ENCODE data around the gene COL12A1.

DNA sequence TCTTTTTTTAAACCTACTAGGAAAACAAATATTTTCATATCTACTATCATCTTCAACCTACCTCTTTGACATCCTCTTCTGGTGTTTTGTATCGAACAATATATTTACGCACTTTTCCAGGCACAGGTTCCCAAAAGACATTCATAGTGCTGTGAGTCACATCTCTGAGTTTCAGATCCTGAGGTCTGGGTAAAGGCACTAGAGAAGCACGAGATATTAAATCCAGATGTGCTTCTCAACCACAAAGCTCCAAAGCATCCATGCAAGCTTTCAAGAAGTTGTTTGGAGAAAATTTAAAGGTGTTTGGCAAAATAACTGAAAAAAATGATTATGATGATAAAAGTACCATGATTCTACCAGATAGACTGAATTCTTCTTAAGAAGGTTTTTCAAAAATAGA is 62.7 kb downstream of the COL12A1 start:
- TF ChIP-seq CTCF (IDR thresholded peaks at IDR 0.05 in 2 of 3, conservative IDR thresholded peaks at IDR 0.05 in 1 of 3; ENCODE audit: insufficient read depth in 2 of 3, low read depth in 1 of 3, low read length in 3 of 3) (no peak), HDAC2 (IDR thresholded peaks at IDR 0.05) (no peak)

Measured in K562 (cell line).